HG03045 (cell line): Measurements from ENCODE around the gene ALLC.
"Not testable (repeated sequence)": the region's sequence is repeated elsewhere in the genome, so short reads cannot be mapped to it uniquely, and the experiment has no call there.

ENCODE experiments used
- ATAC-seq: cut with Tn5 transposase; IDR thresholded peaks from one replicate; pipeline ENCODE4 v1.9.1; 2021; ENCODE audit warnings: mild to moderate bottlenecking, moderate library complexity; ENCODE audit not compliant: unreplicated experiment

The ALLC gene

DNA sequence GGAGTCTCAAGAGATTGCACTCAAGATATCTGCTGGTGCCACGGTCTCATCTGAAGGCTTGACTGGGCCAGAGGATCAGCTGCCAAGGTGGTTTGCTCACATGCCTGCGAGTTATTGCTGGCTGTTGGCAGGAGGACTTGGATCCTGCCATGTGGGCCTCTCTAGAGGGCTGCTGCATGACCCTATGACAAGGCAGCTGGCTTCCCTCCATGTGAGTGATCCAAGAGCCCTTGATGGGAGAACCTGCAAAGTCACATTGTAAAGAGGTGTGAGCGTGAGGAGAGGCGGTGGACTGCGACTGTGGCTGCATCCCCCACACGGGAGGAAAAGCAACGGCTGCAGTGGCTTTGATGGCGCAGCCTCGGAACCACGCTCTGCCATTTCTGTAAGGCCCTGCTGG, 4.0 kb upstream of the ALLC start:
- ATAC-seq, result no peak

DNA sequence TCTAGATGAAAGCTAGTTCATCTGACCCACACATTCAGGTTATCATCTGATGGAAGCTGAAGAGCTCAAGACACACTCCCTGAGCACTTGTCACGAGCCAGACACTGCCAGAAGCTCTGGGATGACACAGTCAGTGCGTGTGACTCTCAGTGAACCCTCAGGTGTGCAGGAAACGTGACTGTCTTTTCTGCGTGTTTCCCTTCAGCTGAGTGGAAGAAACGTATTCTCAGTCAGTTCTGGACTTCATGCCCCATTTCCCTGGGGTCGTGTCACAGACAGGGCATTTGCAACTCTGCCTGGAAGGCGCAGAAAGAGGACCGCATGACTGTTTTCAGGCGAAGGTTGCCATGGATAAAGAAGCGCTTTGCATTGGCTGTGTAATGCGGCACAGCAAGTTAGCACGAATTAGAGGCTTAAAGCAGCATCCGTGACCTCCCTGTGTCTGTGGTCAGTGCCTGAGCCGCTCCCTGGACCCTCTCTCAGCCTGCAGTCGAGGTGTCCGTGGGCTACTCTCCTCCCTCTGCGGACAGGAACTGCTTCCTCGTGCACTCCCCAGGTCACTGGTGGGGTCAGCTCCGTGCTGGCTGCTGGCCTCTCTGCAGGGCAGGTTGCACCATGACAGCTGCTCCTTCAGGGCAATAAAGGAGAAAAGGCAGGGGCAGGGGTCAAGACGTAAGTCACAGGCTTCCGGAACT, 3.3 kb upstream of the ALLC start:
- no peak for ATAC-seq

DNA sequence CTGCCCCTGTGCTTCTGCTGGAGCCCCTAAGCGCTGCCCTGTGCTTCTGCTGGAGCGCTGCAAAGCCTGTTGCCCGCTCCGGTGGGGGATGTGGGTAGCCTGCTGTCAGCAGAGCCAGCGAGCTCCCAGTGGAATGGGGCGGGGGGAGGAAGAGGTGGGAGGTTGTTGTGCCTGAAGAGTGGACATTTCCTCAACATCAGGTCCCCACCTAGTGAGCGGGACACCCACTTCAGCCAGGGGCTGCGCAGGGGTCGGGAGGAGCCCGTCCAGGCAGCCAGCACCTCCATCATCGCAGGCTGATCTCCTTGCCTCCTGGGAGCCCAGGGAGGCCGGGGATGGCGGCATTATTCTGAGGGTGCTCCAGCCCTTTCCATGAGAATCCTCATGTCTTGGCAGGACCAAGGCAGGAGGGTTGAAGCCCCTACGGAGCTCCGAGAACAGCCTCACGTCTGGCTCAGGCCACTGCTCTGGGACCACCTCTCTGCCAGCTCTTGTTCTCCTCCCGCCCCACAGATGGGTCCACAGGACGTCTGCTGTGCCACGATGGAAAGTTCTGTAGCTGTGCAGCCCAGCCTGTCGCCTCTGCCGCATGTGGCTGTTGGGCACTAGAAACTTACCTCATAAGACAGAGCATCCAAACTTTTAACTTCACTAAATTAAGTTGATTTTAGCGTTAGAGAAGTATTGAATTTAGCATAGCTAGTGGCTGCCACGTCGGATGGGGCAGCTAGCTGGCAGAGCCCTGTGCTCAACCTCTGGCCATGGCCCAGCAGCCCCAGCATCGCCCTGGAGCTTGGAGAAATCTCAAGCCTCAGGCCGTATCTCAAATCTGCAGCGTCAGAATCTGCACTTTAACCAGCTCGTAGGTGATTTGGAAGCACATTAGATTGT, 1.9 kb upstream of the ALLC start:
- ATAC-seq, result no peak

DNA sequence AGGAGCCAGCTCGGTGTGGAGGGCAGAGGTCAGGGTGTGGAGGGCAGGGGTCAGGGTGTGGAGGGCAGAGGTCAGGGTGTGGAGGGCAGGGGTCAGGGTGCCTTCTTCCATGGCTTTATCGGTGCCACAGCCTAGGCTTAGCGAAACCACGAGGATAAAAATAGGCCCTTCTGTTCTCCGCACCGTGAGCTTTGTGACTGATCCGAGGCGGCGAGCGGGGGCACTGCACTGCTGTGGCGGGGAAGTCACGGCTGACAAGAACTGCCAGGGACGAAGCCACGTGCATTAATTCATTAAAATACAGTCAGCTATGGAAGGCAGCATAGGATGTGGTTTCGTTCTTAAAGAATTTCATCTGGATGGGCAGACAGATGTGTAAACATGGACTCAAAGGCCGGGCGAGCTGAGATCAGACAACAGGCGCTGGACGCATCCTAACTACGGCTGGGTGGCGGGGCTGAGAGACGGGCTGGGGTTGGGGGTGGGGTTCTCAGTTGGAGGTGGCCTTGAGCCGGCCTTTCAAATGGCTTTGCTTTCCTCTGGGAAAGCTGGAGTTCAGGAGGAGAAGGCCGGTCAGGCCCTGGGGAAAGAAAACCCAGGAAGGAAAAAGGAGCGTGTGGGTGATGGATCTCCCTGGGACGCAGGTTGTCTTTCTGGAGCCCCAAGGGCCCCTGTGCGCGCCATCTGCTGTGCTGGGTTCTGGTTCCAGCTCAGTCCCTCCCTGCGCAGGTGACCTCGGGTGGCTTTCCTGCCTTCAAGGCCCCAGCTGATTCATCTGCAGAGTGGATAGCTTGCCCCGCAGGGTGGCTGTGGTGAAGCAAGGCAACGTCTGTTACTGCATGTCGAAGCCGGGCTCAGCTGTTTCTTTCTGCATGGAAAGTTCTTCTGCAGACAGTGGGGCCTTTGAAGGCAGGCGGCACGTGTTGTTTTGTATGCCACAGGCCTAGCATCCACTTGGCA, 958 bp upstream of the ALLC start:
- no peak for ATAC-seq

DNA sequence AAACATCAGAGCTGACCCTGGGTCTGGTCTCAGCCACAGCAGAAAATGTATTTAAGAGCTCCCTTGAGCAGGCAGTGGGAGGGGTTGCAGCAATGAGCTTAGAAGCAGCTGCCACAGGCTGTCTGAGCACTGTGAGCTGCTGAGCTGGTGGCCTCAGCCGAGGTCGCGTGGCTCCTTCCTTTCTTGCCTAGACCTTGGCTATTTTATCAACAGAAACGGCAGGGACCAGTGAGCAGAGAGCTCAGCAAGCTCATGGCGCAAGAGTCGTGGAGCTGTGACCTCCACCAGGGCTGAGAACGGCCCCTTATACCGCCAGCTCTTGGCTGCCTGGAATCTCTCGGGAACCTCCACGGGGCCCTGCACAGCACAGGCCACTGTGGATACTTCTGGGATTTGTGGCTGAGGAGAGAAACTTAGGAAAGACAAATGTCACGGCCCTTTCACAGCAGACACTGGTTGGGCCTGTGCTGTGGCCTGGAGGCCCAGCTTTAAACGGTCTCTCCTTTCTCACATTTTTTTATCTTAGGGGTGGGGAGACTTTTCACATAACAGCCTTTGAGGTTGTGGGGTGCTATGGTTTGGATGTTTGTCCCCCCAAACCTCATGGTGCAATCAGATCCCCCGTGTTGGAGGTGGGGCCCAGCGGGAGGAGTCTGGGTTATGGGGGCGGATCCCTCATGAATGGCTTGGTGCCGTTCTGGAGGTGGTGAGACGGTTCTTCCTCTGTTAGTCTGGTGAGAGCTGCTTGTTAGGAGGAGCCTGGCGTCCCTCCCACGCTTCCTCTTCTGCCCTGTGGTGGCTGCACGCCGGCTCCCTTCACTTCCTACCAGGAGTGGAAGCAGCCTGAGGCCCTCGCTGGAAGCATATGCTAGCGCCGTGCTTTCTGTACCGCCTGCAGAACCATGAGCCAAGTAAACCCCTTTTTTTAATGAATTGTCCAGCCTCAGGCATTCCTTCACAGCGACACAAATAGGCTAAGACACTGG, 1.7 kb downstream of the ALLC start:
- no peak for ATAC-seq

DNA sequence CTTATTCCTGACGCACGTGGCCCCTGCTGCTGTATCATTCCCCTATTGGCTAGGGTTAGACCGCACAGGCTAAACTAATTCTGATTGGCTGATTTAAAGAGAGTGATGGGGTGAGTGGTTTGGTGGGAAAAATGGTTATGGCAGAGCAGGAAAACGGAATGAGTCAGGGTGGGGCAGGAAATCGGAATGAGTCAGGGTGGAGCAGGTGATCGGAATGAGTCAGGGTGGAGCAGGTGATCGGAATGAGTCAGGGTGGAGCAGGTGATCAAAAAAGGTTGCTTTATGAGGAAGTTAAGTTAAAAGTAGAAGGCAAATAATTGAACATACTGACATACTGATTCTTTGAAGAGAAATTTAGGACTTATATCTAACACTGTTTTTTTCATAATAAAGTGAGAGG, 2.6 kb downstream of the ALLC start:
- ATAC-seq, result not testable (repeated sequence)

DNA sequence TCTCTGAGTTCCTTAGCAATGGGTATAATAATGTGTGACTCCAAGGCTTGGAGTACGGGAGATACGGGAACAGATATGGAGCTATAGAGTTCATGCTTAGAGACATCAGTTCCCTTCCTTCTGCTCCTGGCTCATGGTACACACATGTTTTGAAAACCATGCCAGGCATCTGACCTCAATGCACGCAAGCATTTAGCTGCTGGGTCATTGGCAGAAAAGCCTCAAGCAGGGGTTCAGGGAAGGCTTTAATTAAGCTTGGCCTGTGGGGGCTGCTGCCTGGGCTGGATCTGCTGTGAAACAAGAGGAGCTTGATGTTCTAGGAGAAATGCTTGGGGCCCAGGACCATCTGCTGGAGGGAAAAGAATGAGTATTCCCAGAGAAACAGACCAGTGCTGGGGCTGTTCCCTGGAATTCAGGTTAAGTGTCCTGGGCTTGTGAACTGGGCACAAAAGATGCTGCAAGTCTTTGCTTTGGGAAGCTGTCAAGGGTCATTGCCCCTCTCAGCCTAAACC, 3.2 kb downstream of the ALLC start:
- ATAC-seq, result no peak

DNA sequence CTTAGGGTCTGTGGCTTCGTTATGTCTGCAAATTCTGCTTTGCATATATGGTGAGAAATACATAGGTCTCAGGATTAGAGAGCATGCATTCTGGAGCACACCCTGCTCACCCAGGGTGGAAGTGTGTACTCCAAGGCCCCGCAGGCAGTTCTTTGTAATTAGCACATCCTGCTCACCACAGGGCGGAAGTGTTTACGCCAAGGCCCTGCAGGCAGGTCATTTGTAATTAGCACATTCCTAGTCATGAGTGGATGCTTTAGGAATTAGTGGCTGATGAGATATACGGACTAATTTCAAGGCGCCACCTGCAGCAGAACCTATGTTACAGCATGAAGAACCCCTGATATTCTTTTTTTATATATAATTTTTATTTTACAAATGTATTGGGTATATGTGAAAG, 4.2 kb downstream of the ALLC start:
- ATAC-seq, result no peak

DNA sequence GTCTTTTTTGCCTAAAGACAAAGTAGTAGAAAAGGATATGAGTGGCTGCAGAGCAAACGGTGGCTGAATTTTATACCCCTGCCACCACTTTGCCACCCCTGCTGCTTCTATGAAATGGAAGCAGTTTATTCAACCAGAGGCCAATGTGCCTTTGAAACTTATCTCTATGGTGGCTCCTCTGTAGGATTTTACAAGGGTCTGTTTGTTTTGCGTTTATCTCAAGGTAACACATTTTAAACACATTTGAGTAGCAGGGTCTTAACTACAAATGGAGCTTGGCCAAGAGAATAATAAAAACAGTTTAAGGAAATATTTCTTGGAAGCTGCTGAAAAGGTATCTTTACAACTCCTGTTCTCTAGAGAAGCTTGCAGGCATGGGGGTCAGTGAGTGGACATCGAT, 6.1 kb downstream of the ALLC start:
- ATAC-seq, result no peak

DNA sequence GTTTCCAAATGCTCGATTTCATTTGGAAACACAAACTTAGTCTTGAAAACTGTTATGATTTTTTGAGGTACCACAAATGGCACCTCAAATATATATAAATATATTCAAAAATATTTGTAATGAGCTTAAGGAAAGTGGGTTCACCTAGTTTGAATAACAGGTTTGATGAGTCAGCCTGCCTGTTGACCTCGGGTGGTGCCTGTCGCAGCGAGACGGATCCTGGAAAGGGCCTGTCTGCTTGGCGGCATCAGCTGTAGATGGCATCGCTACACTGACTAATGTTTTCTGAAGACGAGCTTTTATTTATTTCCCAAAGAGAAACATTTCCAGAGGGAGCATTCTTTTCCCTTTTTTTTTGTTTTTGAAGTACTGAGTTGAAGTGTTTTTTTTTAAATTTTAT, 6.9 kb downstream of the ALLC start:
- no peak for ATAC-seq

DNA sequence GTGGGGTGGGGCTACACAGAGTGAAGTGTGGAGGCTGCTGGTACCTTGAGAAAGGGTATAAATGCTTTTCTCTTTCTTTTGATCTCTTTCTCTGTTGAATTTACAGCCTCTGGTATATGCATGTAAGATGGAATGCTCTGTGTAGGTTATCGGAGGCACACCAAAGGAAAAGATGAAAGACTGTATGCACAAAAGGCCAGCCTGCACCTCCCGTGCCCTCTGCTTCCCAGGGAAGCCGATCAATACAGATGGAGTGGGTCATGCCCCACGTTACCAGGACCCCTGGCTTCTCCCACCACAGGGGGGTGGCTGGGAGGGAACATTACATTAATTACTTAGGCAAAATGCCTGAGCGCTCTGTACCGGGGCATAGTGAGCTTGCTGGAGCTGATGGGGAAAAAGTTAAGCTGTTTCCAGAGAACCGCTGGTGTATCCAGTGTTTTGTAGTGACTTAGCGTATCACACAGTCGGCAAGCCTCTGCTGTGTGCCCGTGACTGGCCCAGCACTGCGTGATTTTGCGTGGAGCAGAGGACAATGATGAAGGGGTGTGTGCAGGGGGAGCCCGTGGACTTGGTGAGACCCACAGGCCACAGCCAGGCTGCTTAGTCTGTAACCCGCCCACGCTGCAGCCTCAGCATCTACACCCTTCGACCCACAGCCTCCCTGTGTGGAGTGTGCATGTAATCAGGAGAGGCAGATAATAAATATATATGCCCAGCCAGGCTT, 8.0 kb downstream of the ALLC start:
- ATAC-seq, result no peak

DNA sequence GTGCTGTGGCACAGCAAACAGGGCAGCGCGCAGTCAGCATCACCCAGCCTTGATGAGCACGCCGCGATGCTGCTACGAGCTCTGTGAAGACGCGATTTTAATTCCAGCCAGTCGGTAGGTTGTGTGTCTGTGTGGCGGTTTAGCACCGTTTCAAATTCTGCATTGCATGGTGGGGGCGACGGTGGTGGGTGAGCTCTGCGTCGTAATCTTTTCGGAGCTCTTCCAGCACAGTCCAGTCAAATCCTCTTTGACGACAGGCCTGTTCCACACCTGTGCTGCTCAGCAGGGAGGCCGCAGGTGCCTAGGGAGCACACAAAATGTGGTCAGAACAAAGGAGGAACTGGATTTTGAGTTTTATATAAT, 8.6 kb downstream of the ALLC start:
- no peak for ATAC-seq

DNA sequence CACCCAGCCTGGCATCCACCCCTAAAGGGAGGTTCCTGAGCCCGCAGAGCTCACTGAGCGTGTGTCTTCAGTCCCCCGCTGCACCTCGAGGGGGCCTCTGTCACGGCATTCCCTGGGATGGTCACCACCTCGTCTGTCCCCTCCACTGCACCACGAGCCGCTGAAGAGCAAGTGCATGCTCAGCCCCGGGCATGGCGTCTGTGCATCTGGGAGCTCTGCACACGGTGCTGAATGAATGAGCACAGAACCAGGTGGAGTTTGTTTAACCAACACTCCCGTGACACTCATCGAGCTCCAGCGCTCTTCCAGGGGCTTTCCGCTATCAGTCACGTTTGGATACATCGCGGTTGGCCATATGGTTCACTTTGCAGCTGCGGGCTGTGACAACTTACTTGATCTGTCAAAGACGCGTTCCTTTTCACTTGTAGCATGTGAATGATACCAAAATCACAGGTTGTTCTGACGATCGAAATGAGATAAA, 9.2 kb downstream of the ALLC start:
- no peak for ATAC-seq

DNA sequence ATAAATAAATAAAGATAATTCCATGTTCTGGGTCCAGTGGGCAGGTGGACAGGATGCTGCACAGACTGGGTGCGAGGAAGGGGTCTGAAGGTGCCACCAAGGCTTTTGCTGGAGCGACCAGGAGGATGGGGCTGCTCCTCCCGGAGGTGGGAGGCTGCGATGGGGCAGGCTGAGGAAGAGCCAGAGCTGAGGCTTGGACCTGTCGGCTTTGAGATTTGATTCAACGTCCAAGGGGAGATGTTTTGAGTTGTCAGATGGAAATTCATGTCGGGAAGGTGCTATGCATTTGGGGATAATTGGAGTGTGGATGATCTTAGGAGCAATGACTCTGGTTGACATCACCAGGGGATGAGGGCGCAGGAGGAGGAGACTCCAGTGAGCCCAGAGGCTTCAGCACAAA, 11.7 kb downstream of the ALLC start:
- ATAC-seq, result no peak

DNA sequence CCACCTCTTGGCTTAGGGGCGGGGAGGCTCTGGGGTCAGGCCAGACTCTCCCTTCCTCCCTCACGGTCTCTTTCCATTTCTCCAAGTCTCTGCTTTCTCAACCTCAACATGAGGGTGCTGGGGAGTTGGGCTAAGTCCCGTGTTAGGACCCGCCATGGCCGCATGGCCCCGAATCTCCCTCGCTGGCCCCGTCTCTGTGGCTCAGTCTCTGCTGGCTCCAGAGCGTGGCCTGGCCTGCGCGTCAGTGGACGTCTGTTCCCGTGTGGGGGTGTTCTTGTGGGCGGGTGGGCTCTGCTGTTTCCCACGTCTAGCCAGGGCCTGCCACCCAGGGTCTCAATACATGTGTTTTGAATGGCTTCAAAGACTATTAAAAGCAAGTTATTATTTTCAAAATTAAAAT, 12.4 kb downstream of the ALLC start:
- no peak for ATAC-seq

DNA sequence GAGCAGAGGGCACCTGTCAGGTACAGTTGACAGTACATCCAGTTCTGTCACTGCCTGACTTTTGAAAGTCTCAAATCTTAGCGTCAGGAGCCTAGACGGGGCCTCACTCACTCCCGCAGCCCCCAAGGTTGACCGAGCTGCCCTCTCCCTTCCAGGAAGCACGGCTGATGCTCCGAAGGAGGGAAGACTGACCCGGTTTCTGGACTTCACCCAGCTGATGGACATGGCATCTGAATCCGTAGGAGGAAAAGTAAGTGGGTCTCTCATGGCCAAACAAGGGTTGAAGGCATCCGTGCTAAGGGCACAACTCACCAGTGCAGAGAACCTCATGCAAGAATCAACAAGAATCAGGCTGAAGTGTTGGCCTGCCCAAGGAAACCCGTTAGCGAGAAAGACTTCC, 12.9 kb downstream of the ALLC start:
- ATAC-seq, result no peak

DNA sequence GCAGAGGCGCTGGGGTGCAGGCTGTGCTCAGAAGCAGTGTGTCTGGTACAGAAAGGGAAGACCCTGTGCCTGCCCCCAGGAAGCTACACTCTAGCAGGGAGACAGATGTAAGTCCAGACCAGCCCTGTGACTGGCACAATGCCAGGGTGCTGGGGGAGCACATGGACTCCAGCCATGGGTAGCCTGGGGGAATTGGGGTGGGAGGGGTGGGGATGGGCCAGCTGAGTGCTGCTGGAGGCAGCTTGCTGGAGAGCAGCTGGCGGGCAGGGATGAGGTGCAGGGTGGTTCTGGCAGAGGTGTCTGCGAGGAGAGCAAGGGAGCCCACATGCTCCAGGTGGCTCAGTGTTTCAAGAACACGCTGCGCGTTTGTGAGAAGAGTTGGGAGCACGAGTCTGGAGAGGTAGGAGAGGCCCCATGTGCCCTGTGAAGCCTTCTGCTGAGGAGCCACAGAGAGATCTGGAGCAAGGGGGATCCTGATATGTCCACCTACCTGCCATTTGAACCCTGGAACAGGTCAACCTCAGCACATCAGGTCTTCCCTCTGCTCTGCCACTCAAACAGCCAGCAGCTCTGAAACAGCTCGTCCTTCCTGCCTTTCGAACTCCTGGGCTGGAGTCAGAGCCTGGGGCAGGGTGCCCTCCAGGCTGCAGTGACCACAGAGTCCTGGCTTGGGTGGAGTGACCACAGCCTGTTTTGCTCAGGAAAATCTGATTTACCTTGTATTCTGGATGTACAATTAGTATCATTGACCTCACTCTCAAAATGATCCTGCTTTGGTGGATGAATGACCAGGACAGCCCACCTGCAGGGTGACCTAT, 15.1 kb downstream of the ALLC start:
- no peak for ATAC-seq
